Mesenchymal stem cell (in vitro differentiated cells and primary cell): ENCODE measurements around the gene MBD3.

Experiments used
- DNase-seq: peaks from one replicate; pipeline ENCODE4 v3.0.0-alpha.2; 2013
- H2AFZ ChIP-seq: one replicate; pipeline ENCODE4 v1.6.1; 2013; ENCODE audit warnings: low read depth, mild to moderate bottlenecking, control low read depth, inconsistent platforms, low read length, moderate library complexity
- H2AK5ac ChIP-seq: 2 replicates; pipeline ENCODE4 v1.6.1; 2013; ENCODE audit warnings: low read length, moderate library complexity, mild to moderate bottlenecking, inconsistent platforms; ENCODE audit not compliant: severe bottlenecking
- H2BK120ac ChIP-seq: one replicate; pipeline ENCODE4 v1.6.1; 2013; ENCODE audit warnings: low read depth, mild to moderate bottlenecking, inconsistent platforms, low read length, moderate library complexity
- H2BK12ac ChIP-seq, 2 experiments: one replicate each; pipeline ENCODE4 v1.6.1; 2013; ENCODE audit warnings: inconsistent platforms in 2 of 2, low read length in 2 of 2, mild to moderate bottlenecking in 2 of 2, moderate library complexity in 2 of 2, control low read depth in 1 of 2
- H2BK15ac ChIP-seq: one replicate; pipeline ENCODE4 v1.6.1; 2013; ENCODE audit warnings: mild to moderate bottlenecking, low read depth, inconsistent platforms; ENCODE audit not compliant: poor library complexity, severe bottlenecking
- H2BK5ac ChIP-seq: 2 replicates; pipeline ENCODE4 v1.6.1; 2013; ENCODE audit warnings: low read depth, mild to moderate bottlenecking, low read length, control low read depth, inconsistent platforms; ENCODE audit not compliant: poor library complexity, severe bottlenecking
- H3K14ac ChIP-seq, 2 experiments: one replicate each; pipeline ENCODE4 v1.6.1; 2013; ENCODE audit warnings: inconsistent platforms in 2 of 2, low read length in 2 of 2, control low read depth in 1 of 2, mild to moderate bottlenecking in 1 of 2, moderate library complexity in 1 of 2
- H3K18ac ChIP-seq, 2 experiments: one replicate each; pipeline ENCODE4 v1.6.1; 2013; ENCODE audit warnings: inconsistent platforms in 2 of 2, low read length in 2 of 2, control low read depth in 1 of 2, low read depth in 1 of 2, mild to moderate bottlenecking in 1 of 2
- H3K23ac ChIP-seq, 2 experiments: one replicate each; pipeline ENCODE4 v1.6.1; 2013; ENCODE audit warnings: inconsistent platforms in 2 of 2, low read length in 2 of 2, mild to moderate bottlenecking in 2 of 2, moderate library complexity in 2 of 2, control low read depth in 1 of 2
- H3K27ac ChIP-seq: 2 replicates; pipeline ENCODE4 v1.5.1; 2013; ENCODE audit warnings: mild to moderate bottlenecking, moderate library complexity, low read length, control low read depth, inconsistent platforms; ENCODE audit not compliant: poor library complexity, severe bottlenecking
- H3K27me3 ChIP-seq, 2 experiments: 2 replicates each; pipeline versions ENCODE4 v1.6.1 to v1.7.0; 2013; ENCODE audit warnings: low read length in 2 of 2, mild to moderate bottlenecking in 2 of 2, moderate library complexity in 2 of 2, control low read depth in 1 of 2, inconsistent platforms in 1 of 2; ENCODE audit not compliant: control insufficient read depth in 1 of 2, insufficient read depth in 1 of 2
- H3K36me3 ChIP-seq, 2 experiments: 2 replicates each; pipeline versions ENCODE4 v1.6.1 to v1.7.0; 2013; ENCODE audit warnings: low read length in 2 of 2, control low read depth in 1 of 2, inconsistent platforms in 1 of 2, low read depth in 1 of 2, mild to moderate bottlenecking in 1 of 2; ENCODE audit not compliant: insufficient read depth in 2 of 2, control insufficient read depth in 1 of 2
- H3K4ac ChIP-seq, 2 experiments: one replicate each; pipeline ENCODE4 v1.6.1; 2013; ENCODE audit warnings: inconsistent platforms in 2 of 2, low read length in 2 of 2, mild to moderate bottlenecking in 2 of 2, moderate library complexity in 2 of 2, control low read depth in 1 of 2, low read depth in 1 of 2
- H3K4me1 ChIP-seq: 2 replicates; pipeline ENCODE4 v1.6.1; 2013; ENCODE audit warnings: low read depth, low read length, control low read depth; ENCODE audit not compliant: control insufficient read depth, insufficient read depth
- H3K4me2 ChIP-seq: 2 replicates; pipeline ENCODE4 v1.6.1; 2013; ENCODE audit warnings: low read length, mild to moderate bottlenecking, inconsistent platforms; ENCODE audit not compliant: poor library complexity, severe bottlenecking
- H3K4me3 ChIP-seq, 2 experiments: 2 replicates each; pipeline versions ENCODE4 v1.5.1 to v1.7.0; 2013; ENCODE audit warnings: low read length in 2 of 2, mild to moderate bottlenecking in 2 of 2, control low read depth in 1 of 2, low read depth in 1 of 2; ENCODE audit not compliant: insufficient read depth in 1 of 2
- H3K79me1 ChIP-seq: replicated peaks from 2 replicates; pipeline ENCODE4 v1.6.1; 2013; ENCODE audit warnings: mild to moderate bottlenecking, control low read depth, low read length, inconsistent platforms; ENCODE audit not compliant: poor library complexity, severe bottlenecking
- H3K9ac ChIP-seq: 2 replicates; pipeline ENCODE4 v1.7.0; 2013; ENCODE audit warnings: mild to moderate bottlenecking, low read length, moderate library complexity
- H3K9me3 ChIP-seq: 2 replicates; pipeline ENCODE4 v1.7.0; 2013; ENCODE audit warnings: mild to moderate bottlenecking, low read length; ENCODE audit not compliant: control insufficient read depth
- H4K8ac ChIP-seq: one replicate; pipeline ENCODE4 v1.6.1; 2013; ENCODE audit warnings: inconsistent platforms, mild to moderate bottlenecking, low read length, moderate library complexity
- H4K91ac ChIP-seq: one replicate; pipeline ENCODE4 v1.6.1; 2013; ENCODE audit warnings: mild to moderate bottlenecking, low read length, inconsistent platforms
- WGBS: methylation state at CpG from one replicate; pipeline ENCODE4 v1.1.7; 2013; ENCODE audit warnings: mixed read lengths; 5-methylcytosine and 5-hydroxymethylcytosine counted together

The MBD3 gene

GRCh38 chr19:1574354-1575136, 18.1 kb downstream of the MBD3 start:
- no peak for DNase-seq
- Histone ChIP-seq H3K18ac (no peak overlapping the region), H3K9ac (no peak overlapping the region), H3K79me1 (peaks cover 12% of the 10 kb centered on the region), H2BK120ac (no peak overlapping the region), H3K4me3 (no peak overlapping the region), H3K27ac (no peak overlapping the region), H3K4me1 (no peaks in the 10 kb centered on the region), H3K14ac (no peak overlapping the region), H3K36me3 (peaks cover 23 to 50% of the 10 kb centered on the region in 2 experiments), H3K4ac (no peak overlapping the region), H2BK15ac (no peak overlapping the region), H4K91ac (no peak overlapping the region), H3K4me2 (no peak overlapping the region), H4K8ac (no peak overlapping the region), H2AK5ac (no peak overlapping the region), H2BK12ac (peak overlapping the region in 1 of 2 experiments; percentile 73), H2BK5ac (no peak overlapping the region), H3K27me3 (peaks cover 0 to 4% of the 10 kb centered on the region in 2 experiments), H3K23ac (no peak overlapping the region), H2AFZ (no peak overlapping the region), H3K9me3 (no peaks in the 10 kb centered on the region)
- 96% methylated on average over 34 of the region's 34 CpGs for WGBS

GRCh38 chr19:1572795-1573194, 19.9 kb downstream of the MBD3 start:
- H3K23ac ChIP-seq = no peak overlapping the region
- H4K8ac ChIP-seq = no peak overlapping the region
- H3K79me1 ChIP-seq = peaks cover 12% of the 10 kb centered on the region
- H3K27ac ChIP-seq = no peak overlapping the region
- no peak overlapping the region for H3K14ac ChIP-seq
- DNase-seq = no peak
- peaks cover 0 to 8% of the 10 kb centered on the region in 2 experiments for H3K27me3 ChIP-seq
- H3K4ac ChIP-seq = no peak overlapping the region
- no peak overlapping the region for H3K4me3 ChIP-seq
- no peak overlapping the region for H2BK120ac ChIP-seq
- H3K9ac ChIP-seq = no peak overlapping the region
- H2BK5ac ChIP-seq = no peak overlapping the region
- H2BK15ac ChIP-seq = peak overlapping the region; percentile 15
- no peak overlapping the region for H3K4me2 ChIP-seq
- peaks cover 14 to 32% of the 10 kb centered on the region in 2 experiments for H3K36me3 ChIP-seq
- H2BK12ac ChIP-seq = no peak overlapping the region
- 85% methylated on average over 9 of the region's 9 CpGs for WGBS
- no peak overlapping the region for H4K91ac ChIP-seq
- no peak overlapping the region for H2AFZ ChIP-seq
- no peaks in the 10 kb centered on the region for H3K9me3 ChIP-seq
- no peak overlapping the region for H3K18ac ChIP-seq
- H2AK5ac ChIP-seq = no peak overlapping the region
- H3K4me1 ChIP-seq = peaks cover 6% of the 10 kb centered on the region

GRCh38 chr19:1571358-1571757, 21.3 kb downstream of the MBD3 start:
- no peak overlapping the region for H4K8ac ChIP-seq

GRCh38 chr19:1570836-1571235, 21.8 kb downstream of the MBD3 start:
- Histone ChIP-seq H2BK5ac (no peak overlapping the region), H4K91ac (no peak overlapping the region), H4K8ac (no peak overlapping the region), H3K4me3 (no peak overlapping the region), H2BK12ac (no peak overlapping the region), H2AFZ (no peak overlapping the region), H2BK120ac (no peak overlapping the region), H3K9ac (no peak overlapping the region), H3K36me3 (peaks cover 0 to 15% of the 10 kb centered on the region in 2 experiments), H2BK15ac (no peak overlapping the region), H3K4me2 (no peak overlapping the region), H3K23ac (no peak overlapping the region), H3K9me3 (no peaks in the 10 kb centered on the region), H3K14ac (no peak overlapping the region), H3K4ac (no peak overlapping the region), H3K18ac (no peak overlapping the region), H2AK5ac (no peak overlapping the region), H3K27ac (no peak overlapping the region), H3K79me1 (peaks cover 7% of the 10 kb centered on the region), H3K4me1 (peaks cover 9% of the 10 kb centered on the region), H3K27me3 (peaks cover 0 to 8% of the 10 kb centered on the region in 2 experiments)
- DNase-seq = no peak
- over 99% methylated on average over 12 of the region's 13 CpGs for WGBS

More at GRCh38 chr19:1571358-1571757, 21.3 kb downstream of the MBD3 start:
- Histone ChIP-seq H3K4me1 (peaks cover 6% of the 10 kb centered on the region), H3K14ac (no peak overlapping the region), H3K9ac (no peak overlapping the region), H3K79me1 (peaks cover 7% of the 10 kb centered on the region), H3K27ac (no peak overlapping the region), H3K18ac (no peak overlapping the region), H2BK120ac (no peak overlapping the region), H3K4me3 (no peak overlapping the region), H2AFZ (no peak overlapping the region), H4K91ac (no peak overlapping the region), H3K27me3 (peaks cover 0 to 8% of the 10 kb centered on the region in 2 experiments), H2BK15ac (no peak overlapping the region), H2BK5ac (no peak overlapping the region), H3K36me3 (peaks cover 0 to 18% of the 10 kb centered on the region in 2 experiments), H3K23ac (no peak overlapping the region), H2AK5ac (no peak overlapping the region), H3K4me2 (no peak overlapping the region), H3K4ac (no peak overlapping the region), H2BK12ac (no peak overlapping the region), H3K9me3 (no peaks in the 10 kb centered on the region)
- WGBS = 91% methylated on average over 12 of the region's 12 CpGs
- DNase-seq = no peak
